ENCODE results near the gene BACH1.
"Not testable (repeated sequence)": the region's sequence is repeated elsewhere in the genome, so short reads cannot be mapped to it uniquely, and the experiment has no call there.

BACH1 gene

GRCh38 chr21:29298348-29299045, at the start of gene BACH1:
TSS of gene BACH1 (plus strand) at chr21:29298922. CDS start at chr21:29321281, 22,359 bp downstream.
- peak; percentile 64 to 80 for DNase-seq

- DNase-seq, result not testable (repeated sequence)
Measured at GRCh38 chr21:29249289-29249688, 49.4 kb upstream of the BACH1 start.

GRCh38 chr21:29250636-29251035, 48.1 kb upstream of the BACH1 start:
- DNase-seq, result no peak

- not testable (repeated sequence) for DNase-seq
Measured at GRCh38 chr21:29253861-29254260, 44.9 kb upstream of the BACH1 start.

GRCh38 chr21:29254550-29254949, 44.2 kb upstream of the BACH1 start:
- no peak for DNase-seq

- peak; percentile 82 to 96 for DNase-seq
Measured at GRCh38 chr21:29256126-29256910, 42.4 kb upstream of the BACH1 start.

- DNase-seq, result no peak
Measured at GRCh38 chr21:29257701-29258100, 41.0 kb upstream of the BACH1 start.

- DNase-seq, result no peak
Measured at GRCh38 chr21:29258626-29259338, 39.9 kb upstream of the BACH1 start.

GRCh38 chr21:29260461-29260860, 38.3 kb upstream of the BACH1 start:
- no peak for DNase-seq

- no peak for DNase-seq
Measured at GRCh38 chr21:29261555-29262540, 36.9 kb upstream of the BACH1 start.

- no peak for DNase-seq
Measured at GRCh38 chr21:29264721-29265120, 34.0 kb upstream of the BACH1 start.

GRCh38 chr21:29265690-29266479, 32.8 kb upstream of the BACH1 start:
- peak in 1 of 2 experiments; percentile 16 for DNase-seq

GRCh38 chr21:29267666-29268065, 31.1 kb upstream of the BACH1 start:
- DNase-seq, result no peak

GRCh38 chr21:29271927-29272333, 26.8 kb upstream of the BACH1 start:
- no peak for DNase-seq

- DNase-seq, result no peak
Measured at GRCh38 chr21:29277442-29277841, 21.3 kb upstream of the BACH1 start.

GRCh38 chr21:29279558-29279957, 19.2 kb upstream of the BACH1 start:
- no peak for DNase-seq

GRCh38 chr21:29281801-29282200, 16.9 kb upstream of the BACH1 start:
- DNase-seq, result not testable (repeated sequence)

- DNase-seq, result no peak
Measured at GRCh38 chr21:29287383-29287782, 11.3 kb upstream of the BACH1 start.

GRCh38 chr21:29288239-29288638, 10.5 kb upstream of the BACH1 start:
- no peak for DNase-seq

GRCh38 chr21:29289317-29289716, 9.4 kb upstream of the BACH1 start:
- DNase-seq, result no peak

GRCh38 chr21:29290240-29290639, 8.5 kb upstream of the BACH1 start:
- DNase-seq, result no peak

All from NCI-H524 (cell line).